BE2C (cell line): ENCODE measurements around the gene FZR1.

Experiments used
- DNase-seq: peaks from one replicate; pipeline ENCODE4 v3.0.0-alpha.2; 2020
- H3K27me3 ChIP-seq: fragments of 250-450 bp; sonication (Bioruptor Pico); 2 replicates; pipeline ENCODE4 v1.5.1; 2020; ENCODE audit warnings: mild to moderate bottlenecking
- H3K36me3 ChIP-seq: fragments of 250-450 bp; sonication (Bioruptor Pico); 2 replicates; pipeline ENCODE4 v1.5.1; 2020; ENCODE audit warnings: mild to moderate bottlenecking
- H3K4me1 ChIP-seq: fragments of 250-450 bp; sonication (Bioruptor Pico); 2 replicates; pipeline ENCODE4 v1.5.1; 2020
- H3K4me3 ChIP-seq: 2 replicates; pipeline ENCODE4 v1.5.1; 2011; ENCODE audit warnings: low read depth, low read length
- H3K9me3 ChIP-seq: fragments of 250-450 bp; sonication (Bioruptor Pico); 2 replicates; pipeline ENCODE4 v1.5.1; 2020
- CTCF ChIP-seq: IDR thresholded peaks from 2 replicates; pipeline ENCODE4 v1.5.1; 2012; ENCODE audit warnings: mild to moderate bottlenecking, low read depth, low read length

The FZR1 gene

DNA sequence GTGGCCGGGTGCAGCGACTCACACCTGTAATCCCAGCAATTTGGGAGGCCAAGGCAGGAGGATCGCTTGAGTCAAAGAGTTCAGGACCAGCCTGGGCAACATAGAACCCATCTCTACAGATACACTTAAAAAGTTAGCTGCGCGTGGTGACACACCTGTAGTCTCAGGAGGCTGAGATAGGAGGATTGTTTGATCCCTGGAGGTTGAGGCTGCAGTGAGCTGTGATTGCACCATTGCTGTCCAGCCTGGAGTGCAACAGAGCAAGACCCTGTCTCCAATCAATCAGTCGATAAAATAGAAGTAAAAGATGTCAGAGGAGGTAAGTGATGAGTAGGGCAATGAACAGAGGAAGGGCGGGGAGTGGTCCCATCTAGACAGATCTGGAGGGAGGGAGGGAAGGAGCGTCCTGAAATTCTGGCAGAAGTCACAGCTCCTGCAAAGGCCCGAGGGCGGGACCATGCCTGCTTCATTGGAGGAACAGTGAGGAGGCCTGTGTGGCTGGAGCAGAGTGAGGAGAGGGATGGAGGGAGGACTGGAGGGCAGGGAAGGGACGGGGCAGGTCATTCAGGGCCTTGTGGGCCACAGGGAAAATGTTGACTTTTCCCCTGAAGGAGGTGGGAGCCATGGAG is 35.5 kb upstream of the FZR1 start:
- no peak for DNase-seq
- Histone ChIP-seq H3K4me1 (no peaks in the 10 kb centered on the region; the same call in 1 of the 2 replicates), H3K4me3 (no peak overlapping the region), H3K36me3 (no peaks in the 10 kb centered on the region), H3K27me3 (peaks cover 3% of the 10 kb centered on the region; the same call in 1 of the 2 replicates), H3K9me3 (no peaks in the 10 kb centered on the region)
- no peak for TF ChIP-seq CTCF

GRCh38 chr19:3471954-3472655 is 34.0 kb upstream of the FZR1 start:
- H3K36me3 ChIP-seq, result no peaks in the 10 kb centered on the region

DNA sequence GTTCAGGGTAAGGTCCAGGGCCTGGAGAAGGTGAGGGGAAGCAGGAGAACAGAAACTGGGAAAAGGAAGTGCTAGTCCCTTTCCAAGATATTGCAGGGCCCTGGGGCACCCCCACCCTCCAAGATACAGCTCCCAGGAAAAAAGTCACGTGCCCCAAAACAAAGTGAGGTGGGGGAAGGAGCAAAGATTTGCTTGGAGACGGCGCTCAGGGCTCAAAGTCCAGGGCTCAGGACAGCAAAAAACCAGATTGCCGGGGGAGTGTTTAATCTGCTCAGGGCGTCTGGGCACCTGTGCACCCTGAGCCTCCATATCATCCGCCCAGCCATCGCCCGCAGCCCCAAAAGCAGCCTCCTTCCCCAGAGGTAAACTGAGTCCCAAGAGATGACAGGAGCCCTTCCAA is 32.1 kb upstream of the FZR1 start:
- Histone ChIP-seq H3K9me3 (no peaks in the 10 kb centered on the region), H3K27me3 (peaks cover 3% of the 10 kb centered on the region; the same call in 1 of the 2 replicates), H3K4me1 (no peaks in the 10 kb centered on the region; the same call in 1 of the 2 replicates), H3K4me3 (no peak overlapping the region), H3K36me3 (no peaks in the 10 kb centered on the region)
- DNase-seq, result no peak
- TF ChIP-seq CTCF, result no peak

More at GRCh38 chr19:3471954-3472655, 34.0 kb upstream of the FZR1 start:
- peak; percentile 76 for TF ChIP-seq CTCF
- Histone ChIP-seq H3K9me3 (no peaks in the 10 kb centered on the region), H3K4me1 (no peaks in the 10 kb centered on the region; the same call in 1 of the 2 replicates), H3K4me3 (no peak overlapping the region), H3K27me3 (peaks cover 3% of the 10 kb centered on the region; the same call in 1 of the 2 replicates)
- peak; percentile 50 for DNase-seq

DNA sequence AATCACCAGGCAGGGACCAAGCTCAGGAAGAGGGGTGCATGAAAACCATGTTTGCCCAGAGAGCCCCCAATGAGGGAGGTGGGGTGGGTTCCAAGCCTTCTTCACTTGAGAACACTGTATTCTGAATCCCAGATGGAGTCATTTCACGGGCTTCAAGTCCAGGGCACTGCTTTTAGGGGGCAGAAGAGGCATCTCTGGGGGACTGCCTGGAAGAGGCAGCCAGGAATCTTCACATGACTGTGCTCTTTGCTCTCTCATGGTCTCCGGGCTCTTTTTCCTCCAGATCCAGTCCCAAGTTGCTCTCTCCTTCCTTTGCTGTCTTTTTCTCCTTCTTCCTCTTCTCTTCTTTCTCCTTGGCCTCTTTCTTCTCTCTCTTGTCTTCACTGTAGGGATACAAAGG is 31.5 kb upstream of the FZR1 start:
- H3K4me3 ChIP-seq, result no peak overlapping the region
- no peak for TF ChIP-seq CTCF

DNA sequence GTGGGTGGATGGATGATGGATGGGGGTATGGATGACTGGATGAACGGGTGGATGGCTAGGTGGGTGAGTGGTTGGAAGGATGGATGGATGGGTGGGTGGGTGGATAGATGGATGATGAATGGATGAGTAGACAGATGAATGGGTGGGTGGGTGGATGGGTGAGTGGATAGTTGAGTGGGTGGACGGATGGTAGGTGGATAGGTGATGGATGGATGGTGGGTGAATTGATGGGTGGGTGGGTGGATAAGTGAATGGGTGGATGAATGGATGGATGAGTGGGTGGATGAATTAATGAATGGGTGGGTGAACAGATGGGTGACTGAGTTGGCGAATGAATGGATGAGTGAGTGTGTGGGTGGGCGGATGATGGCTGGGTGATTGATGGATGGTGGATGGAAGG is 30.7 kb upstream of the FZR1 start:
- H3K9me3 ChIP-seq, result no peaks in the 10 kb centered on the region
- no peak overlapping the region for H3K4me3 ChIP-seq
- no peaks in the 10 kb centered on the region for H3K4me1 ChIP-seq
- DNase-seq, result no peak
- H3K36me3 ChIP-seq, result no peaks in the 10 kb centered on the region
- peaks cover 1% of the 10 kb centered on the region for H3K27me3 ChIP-seq
- no peak for TF ChIP-seq CTCF

More for the DNA sequence above, 31.5 kb upstream of the FZR1 start:
- H3K9me3 ChIP-seq, result no peaks in the 10 kb centered on the region
- no peaks in the 10 kb centered on the region for H3K36me3 ChIP-seq
- H3K27me3 ChIP-seq, result peaks cover 3% of the 10 kb centered on the region; the same call in 1 of the 2 replicates
- H3K4me1 ChIP-seq, result no peaks in the 10 kb centered on the region
- DNase-seq, result no peak

GRCh38 chr19:3476830-3477229 is 29.3 kb upstream of the FZR1 start:
- no peak overlapping the region for H3K4me3 ChIP-seq
- H3K27me3 ChIP-seq, result peaks cover 12% of the 10 kb centered on the region
- no peaks in the 10 kb centered on the region for H3K9me3 ChIP-seq
- no peaks in the 10 kb centered on the region for H3K36me3 ChIP-seq
- no peak for DNase-seq
- H3K4me1 ChIP-seq, result no peaks in the 10 kb centered on the region
- TF ChIP-seq CTCF, result no peak
